Peyer's patch (tissue), 4 donors: ENCODE results near the gene CILP2. TPM values are rescaled to one million over a fixed set of nuclear protein-coding genes. Genes with fewer than 3 reads are reported as not detected.

Experiments
- DNase-seq, 3 donors: peaks; one replicate each; pipeline ENCODE4 v3.0.0-alpha.2; 2017 to 2019
- H3K27ac ChIP-seq, 4 donors: fragments of 200-600 bp; sonication (generic); one replicate each; pipeline ENCODE4 v1.5.1; 2016 to 2019
- H3K27me3 ChIP-seq, 2 donors: fragments of 200-600 bp; sonication (generic); one replicate each; pipeline ENCODE4 v1.5.1; 2019
- H3K36me3 ChIP-seq, 3 donors: fragments of 200-600 bp; sonication (generic); one replicate each; pipeline ENCODE4 v1.5.1; 2016 to 2019
- H3K4me1 ChIP-seq, 4 donors: fragments of 200-600 bp; sonication (generic); one replicate each; pipeline ENCODE4 v1.5.1; 2016 to 2019
- H3K4me3 ChIP-seq, 4 donors: fragments of 200-600 bp; sonication (generic); 1 replicate in 3 of 4; 2 replicates in 1 of 4; pipeline ENCODE4 v1.5.1; 2016 to 2019; ENCODE audit warnings: mild to moderate bottlenecking in 1 of 4
- H3K9me3 ChIP-seq, 4 donors: fragments of 200-600 bp; sonication (generic); one replicate each; pipeline ENCODE4 v1.5.1; 2016 to 2019; ENCODE audit warnings: mild to moderate bottlenecking in 1 of 4
- CTCF ChIP-seq, 6 experiments: fragments of 450-650 bp in 4 of 6; fragments of 200-600 bp in 2 of 6; sonication (generic) in 1 of 6; IDR thresholded peaks; one replicate each; pipeline ENCODE4 v1.5.1; 2017 to 2019; ENCODE audit warnings: antibody characterized with exemption in 6 of 6, mild to moderate bottlenecking in 3 of 6, moderate library complexity in 1 of 6
- POLR2A ChIP-seq, 2 donors: fragments of 450-650 bp; IDR thresholded peaks; one replicate each; pipeline ENCODE4 v1.5.1; 2017; ENCODE audit warnings: antibody characterized with exemption in 2 of 2, mild to moderate bottlenecking in 2 of 2, moderate library complexity in 2 of 2
- total RNA-seq, 4 donors: library from RNA; depleted of rRNA; stranded (reverse); fragments of >200 nt; gene quantifications; one replicate each; pipeline ENCODE4 v1.1.0, GENCODE V29; 2016

The CILP2 gene
- total RNA-seq, 4 donors from 2014 or later = not detected

GRCh38 chr19:19498255-19498991, 39.6 kb upstream of the CILP2 start:
- Histone ChIP-seq H3K9me3 (no peaks in the 10 kb centered on the region), H3K36me3 (peaks cover 0 to 93% (median 0%) of the 10 kb centered on the region in 3 donors), H3K4me3 (no peak overlapping the region), H3K4me1 (no peaks in the 10 kb centered on the region), H3K27ac (no peak overlapping the region), H3K27me3 (no peaks in the 10 kb centered on the region)
- TF ChIP-seq POLR2A (IDR thresholded peaks at IDR 0.05) (no peak), CTCF (IDR thresholded peaks at IDR 0.05) (no peak)
- no peak for DNase-seq

GRCh38 chr19:19499272-19499995, 38.6 kb upstream of the CILP2 start:
- Histone ChIP-seq H3K4me1 (no peaks in the 10 kb centered on the region), H3K36me3 (peaks cover 0 to 91% (median 0%) of the 10 kb centered on the region in 3 donors), H3K27ac (no peak overlapping the region), H3K9me3 (no peaks in the 10 kb centered on the region), H3K27me3 (no peaks in the 10 kb centered on the region), H3K4me3 (no peak overlapping the region)
- no peak for TF ChIP-seq POLR2A (IDR thresholded peaks at IDR 0.05)
- no peak for TF ChIP-seq CTCF (IDR thresholded peaks at IDR 0.05)
- DNase-seq = no peak

DNA sequence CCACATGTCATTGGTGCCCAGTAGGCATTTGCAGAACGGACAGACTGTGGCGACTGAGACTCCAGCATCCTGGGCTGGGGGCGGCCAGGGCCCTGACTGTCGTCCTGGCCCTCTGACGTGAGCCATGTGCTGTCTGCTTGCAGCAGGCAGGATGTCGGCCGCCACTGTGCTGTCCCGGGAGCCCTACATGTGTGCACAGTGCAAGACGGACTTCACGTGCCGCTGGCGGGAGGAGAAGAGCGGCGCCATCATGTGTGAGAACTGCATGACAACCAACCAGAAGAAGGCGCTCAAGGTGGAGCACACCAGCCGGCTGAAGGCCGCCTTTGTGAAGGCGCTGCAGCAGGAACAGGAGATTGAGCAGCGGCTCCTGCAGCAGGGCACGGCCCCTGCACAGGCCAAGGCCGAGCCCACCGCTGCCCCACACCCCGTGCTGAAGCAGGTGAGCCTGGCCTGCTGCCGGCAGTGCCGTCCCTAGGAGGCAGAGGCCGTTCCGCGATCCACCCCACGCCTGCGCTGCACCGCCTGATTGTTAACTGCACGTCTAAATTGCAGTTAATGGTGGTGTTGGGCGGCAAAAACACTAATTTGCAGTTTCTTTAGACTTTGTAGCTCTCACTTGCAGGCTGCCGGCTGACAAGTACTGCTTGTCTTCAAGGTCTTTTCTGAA, 37.0 kb upstream of the CILP2 start:
- DNase-seq = no peak
- Histone ChIP-seq H3K4me1 (no peaks in the 10 kb centered on the region), H3K36me3 (peaks cover 0 to 98% (median 0%) of the 10 kb centered on the region in 3 donors), H3K27ac (no peak overlapping the region), H3K4me3 (no peak overlapping the region), H3K9me3 (no peaks in the 10 kb centered on the region), H3K27me3 (no peaks in the 10 kb centered on the region)
- TF ChIP-seq CTCF (IDR thresholded peaks at IDR 0.05) (no peak), POLR2A (IDR thresholded peaks at IDR 0.05) (no peak)

DNA sequence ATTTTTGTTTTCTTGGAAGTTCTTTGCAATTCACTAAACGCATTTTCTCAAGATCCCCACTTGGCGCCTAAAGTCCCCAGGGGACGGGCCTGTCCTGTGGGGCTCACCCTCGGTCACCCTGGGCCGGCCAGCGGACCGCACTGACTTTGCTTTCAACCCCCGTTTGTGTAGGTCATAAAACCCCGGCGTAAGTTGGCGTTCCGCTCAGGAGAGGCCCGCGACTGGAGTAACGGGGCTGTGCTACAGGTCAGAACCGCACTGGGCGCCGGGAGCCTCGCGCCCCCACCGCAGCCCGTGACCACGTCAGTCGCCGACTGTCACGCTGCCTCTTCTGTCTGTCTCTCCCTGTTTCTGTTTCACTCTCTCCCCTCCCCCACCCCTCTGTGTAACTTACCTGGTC, 36.3 kb upstream of the CILP2 start:
- Histone ChIP-seq H3K27ac (no peak overlapping the region), H3K9me3 (no peaks in the 10 kb centered on the region), H3K36me3 (peaks cover 0 to 98% (median 0%) of the 10 kb centered on the region in 3 donors), H3K4me1 (no peaks in the 10 kb centered on the region), H3K4me3 (no peak overlapping the region), H3K27me3 (no peaks in the 10 kb centered on the region)
- no peak for DNase-seq
- TF ChIP-seq CTCF (IDR thresholded peaks at IDR 0.05) (no peak), POLR2A (IDR thresholded peaks at IDR 0.05) (no peak)

DNA sequence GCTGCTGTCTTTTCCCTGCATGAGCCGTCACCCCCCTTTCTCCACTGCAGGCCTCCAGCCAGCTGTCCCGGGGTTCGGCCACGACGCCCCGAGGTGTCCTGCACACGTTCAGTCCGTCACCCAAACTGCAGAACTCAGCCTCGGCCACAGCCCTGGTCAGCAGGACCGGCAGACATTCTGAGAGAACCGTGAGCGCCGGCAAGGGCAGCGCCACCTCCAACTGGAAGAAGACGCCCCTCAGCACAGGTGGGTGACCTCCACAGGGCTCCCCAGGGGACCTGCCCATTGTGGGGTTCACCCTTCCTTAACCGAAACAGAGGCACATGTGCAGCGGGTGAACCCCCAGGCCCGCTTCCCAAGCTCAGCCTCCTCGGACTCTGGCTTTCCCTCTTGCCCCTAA, 35.8 kb upstream of the CILP2 start:
- Histone ChIP-seq H3K4me1 (no peaks in the 10 kb centered on the region), H3K9me3 (no peaks in the 10 kb centered on the region), H3K27me3 (no peaks in the 10 kb centered on the region), H3K27ac (no peak overlapping the region), H3K4me3 (no peak overlapping the region), H3K36me3 (peaks cover 0 to 98% (median 0%) of the 10 kb centered on the region in 3 donors)
- no peak for DNase-seq
- TF ChIP-seq CTCF (IDR thresholded peaks at IDR 0.05) (no peak), POLR2A (IDR thresholded peaks at IDR 0.05) (no peak)
